Measurements from ENCODE around the gene S1PR4. TPM values are rescaled to one million over a fixed set of nuclear protein-coding genes. Genes with fewer than 3 reads are reported as not detected.

S1PR4 gene
- total RNA-seq, 4 donors from 2014 or later, result 0.66 to 4.7 (median 2.4) TPM

Other genes with a start within 250 kb of the S1PR4 start
- 1 to 10 TPM; 2.2 to 4.5 (median 3.3) TPM for gene ZNF77, start 233.8 kb upstream of the S1PR4 start, total RNA-seq
- 10 to 100 TPM in 1 of 4 donors, 1 to 10 TPM in 1, under 1 TPM in 2; 0.44 to 13.5 (median 2.7) TPM for gene TLE6, start 201.2 kb upstream of the S1PR4 start, total RNA-seq
- gene TLE2, start 149.5 kb upstream of the S1PR4 start, total RNA-seq, result 100 to 1,000 TPM in 3 of 4 donors, 10 to 100 TPM in 1; 87.5 to 184 (median 122) TPM
- gene TLE5, start 116.3 kb upstream of the S1PR4 start, total RNA-seq, result 1,000 to 10,000 TPM in 1 of 4 donors, 100 to 1,000 TPM in 3; 449 to 1,111 (median 479) TPM
- 100 to 1,000 TPM in 3 of 4 donors, 10 to 100 TPM in 1; 65.1 to 114 (median 107) TPM for gene GNA11, start 84.4 kb upstream of the S1PR4 start, total RNA-seq
- 10 to 100 TPM in 2 of 4 donors, 1 to 10 TPM in 2; 3.8 to 22.5 (median 7.8) TPM for gene GNA15, start 42.7 kb upstream of the S1PR4 start, total RNA-seq
- gene NCLN, start 7.2 kb downstream of the S1PR4 start, total RNA-seq, result 10 to 100 TPM; 27.1 to 83.4 (median 38.2) TPM
- gene CELF5, start 45.9 kb downstream of the S1PR4 start, total RNA-seq, result not detected
- gene NFIC, start 187.8 kb downstream of the S1PR4 start, total RNA-seq, result 100 to 1,000 TPM; 138 to 200 (median 160) TPM

Data from tibial nerve (tissue), 4 donors.